GM23248 (cell line): ENCODE results near the gene ATP5PO. TPM values are rescaled to one million over a fixed set of nuclear protein-coding genes. Genes with fewer than 3 reads are reported as not detected.

ENCODE experiments used
- DNase-seq: peaks from one replicate; pipeline ENCODE4 v3.0.0-alpha.2; 2015
- H2AFZ ChIP-seq: fragments of 200-600 bp; sonication (generic); 2 replicates; pipeline ENCODE4 v1.6.1; 2016; ENCODE audit warnings: antibody characterized with exemption
- H3F3A ChIP-seq: fragments of 200-600 bp; sonication (generic); 2 replicates; pipeline ENCODE4 v1.6.1; 2016; ENCODE audit warnings: mild to moderate bottlenecking, antibody characterized with exemption, mixed run types; ENCODE audit not compliant: insufficient read depth
- H3K27ac ChIP-seq: fragments of 200-600 bp; sonication (generic); 2 replicates; pipeline ENCODE4 v1.5.1; 2016; ENCODE audit warnings: mild to moderate bottlenecking
- H3K27me3 ChIP-seq: fragments of 200-600 bp; sonication (generic); replicated peaks from 2 replicates; pipeline ENCODE4 v1.6.1; 2016; ENCODE audit warnings: mild to moderate bottlenecking; ENCODE audit not compliant: insufficient read depth
- H3K36me3 ChIP-seq: fragments of 200-600 bp; sonication (generic); 2 replicates; pipeline ENCODE4 v1.6.1; 2016; ENCODE audit warnings: low read depth, mild to moderate bottlenecking
- H3K4me1 ChIP-seq: fragments of 200-600 bp; sonication (generic); 2 replicates; pipeline ENCODE4 v1.6.1; 2016; ENCODE audit warnings: mild to moderate bottlenecking; ENCODE audit not compliant: insufficient read depth
- H3K4me2 ChIP-seq: fragments of 200-600 bp; sonication (generic); one replicate; pipeline ENCODE4 v1.6.1; 2016; ENCODE audit warnings: mild to moderate bottlenecking; ENCODE audit not compliant: unreplicated experiment
- H3K4me3 ChIP-seq: fragments of 200-600 bp; sonication (generic); 2 replicates; pipeline ENCODE4 v1.5.1; 2016; ENCODE audit warnings: mild to moderate bottlenecking
- H3K79me2 ChIP-seq: fragments of 200-600 bp; sonication (generic); 2 replicates; pipeline ENCODE4 v1.6.1; 2016; ENCODE audit warnings: mild to moderate bottlenecking; ENCODE audit not compliant: insufficient read depth
- H3K9ac ChIP-seq: fragments of 200-600 bp; sonication (generic); 2 replicates; pipeline ENCODE4 v1.6.1; 2016; ENCODE audit warnings: mild to moderate bottlenecking
- H3K9me2 ChIP-seq: fragments of 200-600 bp; sonication (generic); 2 replicates; pipeline ENCODE4 v1.6.1; 2016; ENCODE audit warnings: mixed run types, mild to moderate bottlenecking, moderate library complexity; ENCODE audit not compliant: insufficient read depth
- H3K9me3 ChIP-seq: fragments of 200-600 bp; sonication (generic); one replicate; pipeline ENCODE4 v1.6.1; 2017; ENCODE audit warnings: low read depth
- H4K20me1 ChIP-seq: fragments of 200-600 bp; sonication (generic); 2 replicates; pipeline ENCODE4 v1.6.0; 2016; ENCODE audit not compliant: insufficient read depth
- EZH2 ChIP-seq: fragments of 200-600 bp; sonication (generic); IDR thresholded peaks from 2 replicates; pipeline ENCODE4 v1.6.1; 2018; ENCODE audit warnings: antibody characterized with exemption, mild to moderate bottlenecking; ENCODE audit not compliant: insufficient read depth, poor library complexity, severe bottlenecking
- EZH2phosphoT487 ChIP-seq: fragments of 200-600 bp; sonication (generic); IDR thresholded peaks from 2 replicates; pipeline ENCODE4 v1.6.1; 2018; ENCODE audit warnings: antibody characterized with exemption, moderate library complexity, mild to moderate bottlenecking, low read depth; ENCODE audit not compliant: insufficient read depth
- WGBS, 2 experiments: methylation state at CpG; one replicate each; pipeline ENCODE4 v1.1.6; 2015 to 2017; ENCODE audit warnings: low lambda C conversion rate in 2 of 2, low coverage in 1 of 2; ENCODE audit errors: missing lambda C conversion rate in 2 of 2; 5-methylcytosine and 5-hydroxymethylcytosine counted together
- in situ Hi-C: fragments of 300-500 bp; cut with MboI; formaldehyde crosslinking; loops from 2 replicates; pipeline ENCODE4 v1.15.0; 2020
- polyA plus RNA-seq: library from polyadenylated mRNA; unstranded; fragments of >200 nt; fragmentation: Nextera tagmentation; extraction: Ambion mirVana; gene quantifications from 2 replicates; pipeline ENCODE4 v1.2.1, GENCODE V29; 2016
- total RNA-seq: library from RNA; depleted of rRNA; stranded (reverse); fragments of >200 nt; shearing (Covaris generic); gene quantifications from 2 replicates; pipeline ENCODE4 v1.2.3, GENCODE V29; 2014

Gene ATP5PO
- total and polyA plus RNA-seq, 2 experiments from 2014 or later = 122 to 237 TPM

DNA sequence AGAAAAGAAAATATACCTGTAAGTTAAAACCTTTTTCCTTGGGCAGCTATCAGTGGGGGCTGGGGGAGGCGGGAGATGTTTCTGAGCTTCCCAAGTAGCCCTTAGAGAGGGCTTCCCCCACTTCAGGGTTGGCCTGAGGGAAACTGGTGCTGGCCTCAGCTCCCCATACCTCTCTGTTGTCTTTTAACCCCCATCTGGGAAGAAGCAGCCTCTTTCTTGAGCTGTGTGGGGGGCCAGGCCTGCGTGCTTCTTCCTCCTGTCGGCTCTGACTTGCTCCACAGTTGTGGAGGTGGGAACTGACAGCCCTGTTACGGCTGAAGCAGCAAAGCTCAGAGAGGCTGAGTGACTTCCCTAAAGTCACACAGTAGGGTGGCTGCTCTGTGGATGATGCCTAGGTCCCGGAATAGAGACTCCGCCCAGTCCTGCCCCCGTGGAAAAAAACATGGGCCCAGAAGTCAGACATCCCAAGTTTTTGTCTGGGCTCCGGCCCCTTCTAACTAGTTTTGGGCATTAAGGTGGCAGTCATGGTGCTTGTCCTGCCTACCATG, 55.2 kb downstream of the ATP5PO start:
- TF ChIP-seq EZH2phosphoT487 (no peak), EZH2 (no peak)
- 84 to 87% methylated on average over 8 of the region's 8 CpGs for WGBS, 2 experiments
- no peak overlapping the region for H3K4me3 ChIP-seq
- H3K4me2 ChIP-seq = no peak overlapping the region
- H3K9me3 ChIP-seq = no peaks in the 10 kb centered on the region
- H3F3A ChIP-seq = no peaks in the 10 kb centered on the region
- no peak for DNase-seq
- no peaks in the 10 kb centered on the region for H4K20me1 ChIP-seq
- no peak overlapping the region for H3K9ac ChIP-seq
- H3K36me3 ChIP-seq = no peaks in the 10 kb centered on the region
- H3K79me2 ChIP-seq = no peaks in the 10 kb centered on the region
- H3K27me3 ChIP-seq = no peaks in the 10 kb centered on the region
- H3K4me1 ChIP-seq = no peaks in the 10 kb centered on the region
- no peak overlapping the region for H2AFZ ChIP-seq
- in situ Hi-C loops = no loop called here
- H3K27ac ChIP-seq = no peak overlapping the region
- H3K9me2 ChIP-seq = no peaks in the 10 kb centered on the region

GRCh38 chr21:33859373-33860102, 56.1 kb downstream of the ATP5PO start:
- Histone ChIP-seq H3K4me2 (no peak overlapping the region), H3K9me2 (no peaks in the 10 kb centered on the region), H3K4me3 (no peak overlapping the region), H3K9ac (no peak overlapping the region), H3K27me3 (no peaks in the 10 kb centered on the region), H2AFZ (peak overlapping the region; percentile 19; the same call in 1 of the 2 replicates), H3F3A (no peaks in the 10 kb centered on the region), H3K36me3 (no peaks in the 10 kb centered on the region), H3K79me2 (no peaks in the 10 kb centered on the region), H3K9me3 (no peaks in the 10 kb centered on the region), H4K20me1 (no peaks in the 10 kb centered on the region), H3K4me1 (no peaks in the 10 kb centered on the region), H3K27ac (no peak overlapping the region)
- no peak for DNase-seq
- no peak for TF ChIP-seq EZH2
- no peak for TF ChIP-seq EZH2phosphoT487
- 74 to 76% methylated on average over 18 of the region's 18 CpGs for WGBS, 2 experiments
- in situ Hi-C loops = no loop called here

DNA sequence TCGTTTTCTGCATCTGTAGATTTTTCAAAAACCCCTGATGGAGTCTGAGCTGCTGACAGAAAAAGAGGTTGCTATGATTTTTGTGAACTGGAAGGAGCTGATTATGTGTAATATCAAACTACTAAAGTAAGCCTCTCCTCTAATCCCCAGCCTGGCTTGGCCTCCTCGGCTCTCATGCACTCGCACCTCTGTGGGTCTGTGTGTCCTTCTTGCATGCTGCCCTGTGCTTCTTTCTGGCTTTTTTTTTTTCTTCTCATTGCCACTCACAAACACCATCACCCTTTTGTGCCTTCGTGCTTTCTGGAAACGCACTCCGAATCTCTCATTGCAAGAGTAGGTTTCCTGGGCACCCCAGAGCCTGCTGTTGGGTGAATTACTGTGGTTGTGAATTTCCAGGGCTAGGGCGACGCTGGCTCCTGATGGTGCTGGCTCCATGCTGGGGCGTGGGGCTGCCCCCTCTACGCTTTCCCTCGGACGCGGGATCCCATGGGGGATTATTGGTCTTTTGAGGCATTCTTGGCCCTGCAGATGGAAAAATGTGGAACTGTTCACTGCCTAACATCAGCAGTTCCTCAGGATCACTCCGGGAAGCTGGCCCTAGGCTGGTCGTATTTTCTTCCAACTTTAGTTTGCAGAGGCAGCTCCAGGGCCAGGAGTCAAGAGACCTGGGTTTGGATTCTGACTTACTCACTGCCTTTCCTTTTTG, 56.8 kb downstream of the ATP5PO start:
- Histone ChIP-seq H3K9me3 (no peaks in the 10 kb centered on the region), H3K4me3 (no peak overlapping the region), H3K27me3 (no peaks in the 10 kb centered on the region), H3K27ac (no peak overlapping the region), H3K4me2 (no peak overlapping the region), H3F3A (no peaks in the 10 kb centered on the region), H4K20me1 (no peaks in the 10 kb centered on the region), H3K9me2 (no peaks in the 10 kb centered on the region), H3K4me1 (no peaks in the 10 kb centered on the region), H3K79me2 (no peaks in the 10 kb centered on the region), H3K36me3 (no peaks in the 10 kb centered on the region), H2AFZ (peak overlapping the region; percentile 19; the same call in 1 of the 2 replicates), H3K9ac (no peak overlapping the region)
- 23 to 26% methylated on average over 14 to 15 of the region's 15 CpGs for WGBS, 2 experiments
- no peak for DNase-seq
- TF ChIP-seq EZH2phosphoT487 (no peak), EZH2 (no peak)
- in situ Hi-C loops = no loop called here

GRCh38 chr21:33857846-33858666, 57.5 kb downstream of the ATP5PO start:
- no peaks in the 10 kb centered on the region for H3K9me2 ChIP-seq
- H3K27ac ChIP-seq = no peak overlapping the region
- no peak for DNase-seq
- no peaks in the 10 kb centered on the region for H3K79me2 ChIP-seq
- H3K4me3 ChIP-seq = no peak overlapping the region
- H3K9me3 ChIP-seq = no peaks in the 10 kb centered on the region
- H3K4me2 ChIP-seq = no peak overlapping the region
- no peak for TF ChIP-seq EZH2phosphoT487
- no peak for TF ChIP-seq EZH2
- H3K27me3 ChIP-seq = no peaks in the 10 kb centered on the region
- H3K36me3 ChIP-seq = no peaks in the 10 kb centered on the region
- no peaks in the 10 kb centered on the region for H3K4me1 ChIP-seq
- H2AFZ ChIP-seq = no peak overlapping the region
- in situ Hi-C loops = no loop called here
- no peaks in the 10 kb centered on the region for H3F3A ChIP-seq
- 80 to 83% methylated on average over 25 of the region's 25 CpGs for WGBS, 2 experiments
- H3K9ac ChIP-seq = no peak overlapping the region
- no peaks in the 10 kb centered on the region for H4K20me1 ChIP-seq
